OCI-LY1 (cell line): ENCODE data around the gene AQP12B.
"Not testable (repeated sequence)": the region's sequence is repeated elsewhere in the genome, so short reads cannot be mapped to it uniquely, and the experiment has no call there.

Source experiments
- H2AFZ ChIP-seq: fragments of 200-600 bp; sonication (generic), shearing (Covaris generic); 2 replicates; pipeline ENCODE4 v1.6.0; 2014; ENCODE audit warnings: antibody characterized with exemption, mild to moderate bottlenecking, low read length
- H3F3A ChIP-seq: fragments of 200-600 bp; sonication (generic), shearing (Covaris generic); 2 replicates; pipeline ENCODE4 v1.6.0; 2014; ENCODE audit warnings: mild to moderate bottlenecking, antibody characterized with exemption, low read length, moderate library complexity; ENCODE audit not compliant: insufficient read depth
- H3K27ac ChIP-seq: fragments of 200-600 bp; sonication (generic); 2 replicates; pipeline ENCODE4 v1.5.1; 2014; ENCODE audit warnings: low read length, mixed run types, mild to moderate bottlenecking, low read depth; ENCODE audit not compliant: poor library complexity, severe bottlenecking
- H3K27me3 ChIP-seq: fragments of 200-600 bp; sonication (generic); 2 replicates; pipeline ENCODE4 v1.6.0; 2014; ENCODE audit warnings: antibody characterized with exemption, mild to moderate bottlenecking, low read length, moderate library complexity; ENCODE audit not compliant: insufficient read depth
- H3K36me3 ChIP-seq: fragments of 200-600 bp; sonication (generic); 2 replicates; pipeline ENCODE4 v1.6.1; 2014; ENCODE audit warnings: mild to moderate bottlenecking, antibody characterized with exemption, low read length, moderate library complexity, mixed read lengths; ENCODE audit not compliant: insufficient read depth
- H3K4me1 ChIP-seq: fragments of 200-600 bp; sonication (generic); 2 replicates; pipeline ENCODE4 v1.5.1; 2014; ENCODE audit warnings: mild to moderate bottlenecking, low read length, moderate library complexity; ENCODE audit not compliant: insufficient read depth, severe bottlenecking
- H3K4me2 ChIP-seq: fragments of 200-600 bp; sonication (generic), shearing (Covaris generic); 2 replicates; pipeline ENCODE4 v1.6.1; 2014; ENCODE audit warnings: low read length
- H3K4me3 ChIP-seq: fragments of 200-600 bp; sonication (generic); 2 replicates; pipeline ENCODE4 v1.5.1; 2014; ENCODE audit warnings: low read length, low read depth, mild to moderate bottlenecking, mixed read lengths; ENCODE audit not compliant: poor library complexity, severe bottlenecking
- H3K79me2 ChIP-seq: fragments of 200-600 bp; shearing (Covaris generic); 2 replicates; pipeline ENCODE4 v1.6.1; 2016; ENCODE audit warnings: mixed run types, low read length, mixed read lengths; ENCODE audit not compliant: insufficient read depth
- H3K9ac ChIP-seq: fragments of 200-600 bp; sonication (generic), shearing (Covaris generic); 2 replicates; pipeline ENCODE4 v1.6.1; 2014; ENCODE audit warnings: mild to moderate bottlenecking, low read length, mixed read lengths
- H3K9me2 ChIP-seq: fragments of 200-600 bp; sonication (generic), shearing (Covaris generic); 2 replicates; pipeline ENCODE4 v1.6.1; 2014; ENCODE audit warnings: low read depth, mild to moderate bottlenecking, low read length, mixed read lengths
- H3K9me3 ChIP-seq: fragments of 200-600 bp; shearing (Covaris generic); 2 replicates; pipeline ENCODE4 v1.6.1; 2014; ENCODE audit warnings: low read length, mixed read lengths
- H4K20me1 ChIP-seq: fragments of 200-600 bp; sonication (generic), shearing (Covaris generic); 2 replicates; pipeline ENCODE4 v1.6.0; 2016; ENCODE audit warnings: mild to moderate bottlenecking, low read length; ENCODE audit not compliant: insufficient read depth
- CTCF ChIP-seq: fragments of 200-600 bp; sonication (generic), shearing (Covaris generic); IDR thresholded peaks from 2 replicates; pipeline ENCODE4 v1.5.1; 2017; ENCODE audit warnings: mild to moderate bottlenecking, antibody characterized with exemption, low read length, moderate library complexity, mixed read lengths
- EZH2 ChIP-seq: fragments of 200-600 bp; sonication (generic), shearing (Covaris generic); IDR thresholded peaks from 2 replicates; pipeline ENCODE4 v1.8.0; 2017; ENCODE audit warnings: borderline replicate concordance, mixed run types, mild to moderate bottlenecking, antibody characterized with exemption, low read length, moderate library complexity, mixed read lengths

AQP12B gene

GRCh38 chr2:240701091-240701735 lies 18.5 kb upstream of the AQP12B start:
- H4K20me1 ChIP-seq = no peaks in the 10 kb centered on the region
- H3K4me1 ChIP-seq = no peaks in the 10 kb centered on the region
- H2AFZ ChIP-seq = no peak overlapping the region
- H3K9me2 ChIP-seq = no peaks in the 10 kb centered on the region
- TF ChIP-seq EZH2 (no peak), CTCF (no peak)
- H3K9me3 ChIP-seq = no peaks in the 10 kb centered on the region
- H3K27ac ChIP-seq = no peak overlapping the region
- H3K4me2 ChIP-seq = no peak overlapping the region
- H3K27me3 ChIP-seq = no peaks in the 10 kb centered on the region
- no peak overlapping the region for H3K4me3 ChIP-seq
- H3F3A ChIP-seq = no peaks in the 10 kb centered on the region
- no peaks in the 10 kb centered on the region for H3K79me2 ChIP-seq
- no peak overlapping the region for H3K9ac ChIP-seq
- H3K36me3 ChIP-seq = no peaks in the 10 kb centered on the region

- not testable (repeated sequence) for H3K27ac ChIP-seq, H4K20me1 ChIP-seq, H3K4me3 ChIP-seq, H3K36me3 ChIP-seq, H3K27me3 ChIP-seq, H3F3A ChIP-seq, H3K4me2 ChIP-seq, H2AFZ ChIP-seq, H3K79me2 ChIP-seq, H3K4me1 ChIP-seq, H3K9me3 ChIP-seq, H3K9ac ChIP-seq, H3K9me2 ChIP-seq
Observed at GRCh38 chr2:240700616-240701015, 17.9 kb upstream of the AQP12B start.

- H3K9me2 ChIP-seq, H3K4me2 ChIP-seq, H3K27ac ChIP-seq, H3F3A ChIP-seq, H3K36me3 ChIP-seq, H2AFZ ChIP-seq, H4K20me1 ChIP-seq, H3K4me1 ChIP-seq, H3K4me3 ChIP-seq, H3K9me3 ChIP-seq, H3K9ac ChIP-seq, H3K27me3 ChIP-seq, H3K79me2 ChIP-seq: not testable (repeated sequence)
Observed at GRCh38 chr2:240699835-240700234, 17.1 kb upstream of the AQP12B start.

- not testable (repeated sequence) for H3K4me1 ChIP-seq, H3K9ac ChIP-seq, H4K20me1 ChIP-seq, H2AFZ ChIP-seq, H3K27me3 ChIP-seq, H3K79me2 ChIP-seq, H3K9me2 ChIP-seq, H3K4me3 ChIP-seq, H3K27ac ChIP-seq, H3K4me2 ChIP-seq, H3K9me3 ChIP-seq, H3F3A ChIP-seq, H3K36me3 ChIP-seq
Observed at GRCh38 chr2:240698852-240699561, 16.3 kb upstream of the AQP12B start.

GRCh38 chr2:240696469-240696868 lies 13.8 kb upstream of the AQP12B start:
- H3K27ac ChIP-seq, H3K79me2 ChIP-seq, H3K4me2 ChIP-seq, H3K9me2 ChIP-seq, H3F3A ChIP-seq, H3K4me3 ChIP-seq, H3K4me1 ChIP-seq, H2AFZ ChIP-seq, H3K9ac ChIP-seq, H3K9me3 ChIP-seq, H3K27me3 ChIP-seq, H4K20me1 ChIP-seq, H3K36me3 ChIP-seq: not testable (repeated sequence)

GRCh38 chr2:240695593-240695992 lies 12.9 kb upstream of the AQP12B start:
- not testable (repeated sequence) for H3K27ac ChIP-seq, H3K9ac ChIP-seq, H3K9me2 ChIP-seq, H3K79me2 ChIP-seq, H3K36me3 ChIP-seq, H2AFZ ChIP-seq, H3K4me1 ChIP-seq, H3K9me3 ChIP-seq, H3K4me3 ChIP-seq, H3K4me2 ChIP-seq, H4K20me1 ChIP-seq, H3K27me3 ChIP-seq, H3F3A ChIP-seq

GRCh38 chr2:240694304-240694703 lies 11.6 kb upstream of the AQP12B start:
- not testable (repeated sequence) for H3K27me3 ChIP-seq, H3K4me1 ChIP-seq, H4K20me1 ChIP-seq, H3K9ac ChIP-seq, H3K27ac ChIP-seq, H3K9me3 ChIP-seq, H3K4me2 ChIP-seq, H2AFZ ChIP-seq, H3K36me3 ChIP-seq, H3K9me2 ChIP-seq, H3K79me2 ChIP-seq, H3K4me3 ChIP-seq, H3F3A ChIP-seq
